ENCODE measurements around the gene PTGER2.

PTGER2 gene, protein sequence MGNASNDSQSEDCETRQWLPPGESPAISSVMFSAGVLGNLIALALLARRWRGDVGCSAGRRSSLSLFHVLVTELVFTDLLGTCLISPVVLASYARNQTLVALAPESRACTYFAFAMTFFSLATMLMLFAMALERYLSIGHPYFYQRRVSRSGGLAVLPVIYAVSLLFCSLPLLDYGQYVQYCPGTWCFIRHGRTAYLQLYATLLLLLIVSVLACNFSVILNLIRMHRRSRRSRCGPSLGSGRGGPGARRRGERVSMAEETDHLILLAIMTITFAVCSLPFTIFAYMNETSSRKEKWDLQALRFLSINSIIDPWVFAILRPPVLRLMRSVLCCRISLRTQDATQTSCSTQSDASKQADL

DNA sequence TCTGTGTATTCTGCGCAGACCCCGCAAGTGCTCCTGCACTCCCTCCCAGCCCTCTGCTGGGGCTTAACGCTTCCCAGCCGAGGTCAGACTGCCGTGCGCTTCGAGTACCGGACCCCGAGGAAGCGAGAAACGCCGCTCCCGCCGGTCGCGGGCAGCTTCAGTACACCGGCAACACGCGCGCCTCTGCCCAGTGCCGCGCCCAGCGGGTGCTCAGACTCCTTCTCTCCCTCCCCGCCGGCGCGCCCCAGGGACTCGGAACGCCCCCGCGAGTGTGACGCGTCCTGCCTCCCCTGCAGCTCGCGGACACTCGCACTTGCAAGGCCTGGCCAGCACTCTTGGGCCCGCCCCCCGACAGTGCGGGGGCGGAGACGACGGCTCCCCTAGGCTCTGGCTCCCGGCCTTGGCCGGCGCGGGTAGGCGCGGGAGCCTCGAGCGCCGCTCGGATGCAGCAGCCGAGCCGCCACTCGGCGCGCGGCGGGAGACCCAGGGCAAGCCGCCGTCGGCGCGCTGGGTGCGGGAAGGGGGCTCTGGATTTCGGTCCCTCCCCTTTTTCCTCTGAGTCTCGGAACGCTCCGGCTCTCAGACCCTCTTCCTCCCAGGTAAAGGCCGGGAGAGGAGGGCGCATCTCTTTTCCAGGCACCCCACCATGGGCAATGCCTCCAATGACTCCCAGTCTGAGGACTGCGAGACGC lies at the start of gene PTGER2:
Gene PTGER2, plus strand, starts transcription at position 410 of the 692 bp plus-strand sequence. Its CDS starts 237 bp downstream, at position 647.
- peak; percentile 28 for DNase-seq (ENCODE audit: low spot score)

DNA sequence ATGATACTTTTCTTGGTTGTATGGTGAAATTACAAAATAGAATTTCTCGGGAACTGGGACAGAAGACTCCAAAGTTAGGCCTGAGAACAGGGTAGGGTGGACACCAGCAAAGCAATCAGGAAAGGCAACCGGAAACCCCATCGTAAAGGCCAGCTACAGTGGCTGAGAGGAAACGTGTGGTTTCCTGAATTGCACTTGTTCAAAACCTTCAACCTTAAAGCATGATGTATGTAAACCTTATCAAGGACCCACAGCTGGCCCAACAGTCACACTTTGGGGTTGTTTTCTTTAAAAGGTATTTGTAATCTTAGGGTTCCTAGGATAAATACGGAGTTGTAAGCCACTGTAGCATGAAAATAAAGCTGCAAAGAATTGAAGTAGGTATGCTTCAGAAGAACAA lies 48.9 kb upstream of the PTGER2 start:
- no peak for DNase-seq (ENCODE audit: low spot score)

DNA sequence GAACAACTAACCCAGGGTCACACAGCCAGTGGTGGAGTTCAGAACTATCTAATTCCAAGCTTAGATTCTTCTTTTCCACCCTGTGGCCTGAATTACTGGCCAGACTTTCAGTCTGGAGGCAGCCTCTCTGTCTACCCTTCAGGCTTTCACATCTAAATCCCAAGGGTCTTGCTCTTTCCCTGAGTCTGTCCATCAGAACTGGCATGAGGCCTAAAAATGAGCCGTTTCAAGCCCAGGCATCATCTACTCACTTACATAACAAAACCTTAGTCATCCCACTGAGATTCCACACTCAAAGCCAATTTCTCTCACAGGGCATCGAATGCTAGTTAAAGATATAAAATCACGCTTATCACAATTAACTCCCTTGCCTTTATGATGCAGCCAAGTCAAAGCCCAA lies 47.9 kb upstream of the PTGER2 start:
- no peak for DNase-seq (ENCODE audit: low spot score)

DNA sequence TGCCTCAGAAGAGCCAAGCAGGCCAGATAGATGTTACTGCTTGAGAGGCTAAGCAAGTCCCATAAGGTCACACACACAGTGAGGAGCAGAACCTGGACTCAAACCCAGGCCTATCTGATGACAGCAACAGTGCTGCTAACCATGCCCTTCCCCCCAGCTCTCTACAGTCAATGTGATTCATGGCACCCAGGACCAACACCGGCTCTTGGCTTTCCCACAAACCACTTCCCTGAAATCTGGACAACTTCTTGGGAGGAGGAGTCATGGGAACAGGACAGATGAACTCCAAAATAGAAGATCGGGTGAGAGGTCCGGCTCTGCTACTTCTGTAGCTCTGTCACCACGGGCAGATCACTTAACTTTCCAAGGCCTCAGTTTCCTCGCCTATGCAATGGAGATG lies 47.3 kb upstream of the PTGER2 start:
- no peak for DNase-seq (ENCODE audit: low spot score)

DNA sequence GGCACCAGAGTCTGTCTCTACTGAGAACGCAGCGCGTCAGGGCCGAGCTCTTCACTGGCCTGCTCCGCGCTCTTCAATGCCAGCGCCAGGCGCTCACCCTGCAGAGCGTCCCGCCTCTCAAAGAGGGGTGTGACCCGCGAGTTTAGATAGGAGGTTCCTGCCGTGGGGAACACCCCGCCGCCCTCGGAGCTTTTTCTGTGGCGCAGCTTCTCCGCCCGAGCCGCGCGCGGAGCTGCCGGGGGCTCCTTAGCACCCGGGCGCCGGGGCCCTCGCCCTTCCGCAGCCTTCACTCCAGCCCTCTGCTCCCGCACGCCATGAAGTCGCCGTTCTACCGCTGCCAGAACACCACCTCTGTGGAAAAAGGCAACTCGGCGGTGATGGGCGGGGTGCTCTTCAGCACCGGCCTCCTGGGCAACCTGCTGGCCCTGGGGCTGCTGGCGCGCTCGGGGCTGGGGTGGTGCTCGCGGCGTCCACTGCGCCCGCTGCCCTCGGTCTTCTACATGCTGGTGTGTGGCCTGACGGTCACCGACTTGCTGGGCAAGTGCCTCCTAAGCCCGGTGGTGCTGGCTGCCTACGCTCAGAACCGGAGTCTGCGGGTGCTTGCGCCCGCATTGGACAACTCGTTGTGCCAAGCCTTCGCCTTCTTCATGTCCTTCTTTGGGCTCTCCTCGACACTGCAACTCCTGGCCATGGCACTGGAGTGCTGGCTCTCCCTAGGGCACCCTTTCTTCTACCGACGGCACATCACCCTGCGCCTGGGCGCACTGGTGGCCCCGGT lies 46.4 kb upstream of the PTGER2 start, which contains the start of gene PTGDR:
Gene PTGDR, plus strand, starts transcription at position 198 of the 778 bp plus-strand sequence. Its CDS starts 117 bp downstream, at position 315.
- DNase-seq (ENCODE audit: low spot score) = no peak

DNA sequence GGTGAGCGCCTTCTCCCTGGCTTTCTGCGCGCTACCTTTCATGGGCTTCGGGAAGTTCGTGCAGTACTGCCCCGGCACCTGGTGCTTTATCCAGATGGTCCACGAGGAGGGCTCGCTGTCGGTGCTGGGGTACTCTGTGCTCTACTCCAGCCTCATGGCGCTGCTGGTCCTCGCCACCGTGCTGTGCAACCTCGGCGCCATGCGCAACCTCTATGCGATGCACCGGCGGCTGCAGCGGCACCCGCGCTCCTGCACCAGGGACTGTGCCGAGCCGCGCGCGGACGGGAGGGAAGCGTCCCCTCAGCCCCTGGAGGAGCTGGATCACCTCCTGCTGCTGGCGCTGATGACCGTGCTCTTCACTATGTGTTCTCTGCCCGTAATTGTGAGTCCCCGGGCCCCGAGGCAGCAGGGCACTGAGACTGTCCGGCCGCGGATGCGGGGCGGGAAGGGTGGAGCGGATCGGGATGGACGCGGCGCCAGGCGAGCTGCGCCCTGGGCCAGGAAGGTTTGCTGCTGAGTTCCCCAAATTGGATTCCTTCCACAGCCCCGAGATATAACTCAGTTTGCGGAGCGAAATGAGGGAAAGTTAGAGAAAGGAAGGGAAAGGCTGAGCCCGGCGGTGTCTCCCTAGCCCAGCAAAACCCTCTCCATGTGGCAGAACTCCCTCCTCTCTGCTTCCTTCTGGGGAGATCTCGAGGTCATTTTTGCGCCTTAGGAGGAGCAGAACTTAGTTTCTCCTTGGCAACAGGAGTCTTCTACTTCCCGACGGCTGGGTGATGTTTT lies 45.6 kb upstream of the PTGER2 start:
- DNase-seq (ENCODE audit: low spot score) = no peak

DNA sequence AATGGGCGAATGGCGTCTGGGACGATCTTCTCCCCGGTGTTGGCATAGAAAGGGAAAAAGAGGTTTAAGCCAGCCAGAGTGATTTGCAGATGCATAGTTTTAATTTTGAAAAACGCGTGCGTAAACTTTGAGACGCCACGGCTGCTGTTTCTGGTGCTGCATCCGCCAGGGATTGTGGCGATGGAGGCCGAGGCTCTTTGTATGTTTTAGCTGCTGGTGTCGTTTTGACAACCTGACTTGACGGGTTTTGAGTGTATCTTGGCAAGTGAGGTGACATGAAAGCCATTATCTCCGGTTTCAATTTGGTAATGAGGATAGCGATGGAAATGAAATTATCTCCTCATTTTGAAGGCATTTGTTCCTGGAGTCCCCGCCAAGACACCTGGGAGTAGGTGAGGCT lies 45.0 kb upstream of the PTGER2 start:
- no peak for DNase-seq (ENCODE audit: low spot score)

DNA sequence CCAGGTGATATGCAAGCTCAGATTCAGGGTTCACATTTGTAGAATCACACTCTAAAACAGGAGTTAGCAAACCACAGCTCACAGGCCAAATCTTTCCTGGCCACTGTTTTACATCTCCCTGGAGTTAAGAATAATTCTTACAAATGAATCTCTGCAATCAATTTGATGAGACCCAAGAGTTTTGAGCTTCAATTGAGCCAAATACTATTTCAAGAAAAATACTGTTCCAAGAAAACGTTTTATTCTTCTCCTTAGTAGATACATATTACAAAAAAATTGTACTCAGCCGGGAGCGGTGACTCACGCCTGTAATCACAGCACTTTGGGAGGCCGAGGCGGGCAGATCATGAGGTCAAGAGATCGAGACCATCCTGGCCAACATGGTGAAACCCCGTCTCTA lies 44.1 kb upstream of the PTGER2 start:
- DNase-seq (ENCODE audit: low spot score) = no peak

DNA sequence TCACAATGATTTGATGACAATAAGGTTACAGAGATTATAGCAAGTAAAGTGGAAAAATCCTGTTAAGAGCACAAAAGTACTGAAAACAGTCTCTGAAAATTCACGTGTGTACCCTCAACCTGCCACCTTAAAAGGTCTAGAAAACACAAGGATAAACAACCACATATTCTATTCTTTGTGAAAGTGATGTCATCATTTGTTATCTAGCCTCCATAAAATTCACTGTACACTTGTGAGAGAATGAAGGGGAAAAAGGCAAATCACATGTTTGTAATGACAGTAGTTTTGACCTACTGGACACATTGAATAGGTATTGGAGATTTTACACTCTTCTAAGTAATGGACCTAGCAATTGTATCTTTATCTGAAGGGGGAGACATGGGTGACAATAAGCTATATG lies 42.6 kb upstream of the PTGER2 start:
- DNase-seq (ENCODE audit: low spot score) = no peak

DNA sequence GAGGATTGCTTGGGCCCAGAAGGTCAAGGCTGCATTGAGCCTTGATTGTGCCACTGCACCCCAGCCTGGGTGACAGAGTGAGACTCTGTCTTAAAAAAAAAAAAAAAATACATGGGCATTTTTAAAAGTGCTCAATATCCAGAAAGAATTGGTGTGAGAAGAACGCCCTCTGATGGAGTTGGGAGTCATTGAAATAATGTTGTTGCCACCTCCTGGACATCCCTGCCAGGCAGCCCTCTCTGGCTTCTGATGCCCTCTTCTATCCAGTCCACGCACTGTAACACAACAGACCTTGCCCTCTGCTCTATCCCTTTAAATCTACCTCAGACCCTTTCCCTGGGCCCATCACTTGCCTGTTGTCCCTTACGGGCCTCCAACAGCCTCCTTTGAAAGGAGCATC lies 41.7 kb upstream of the PTGER2 start:
- DNase-seq (ENCODE audit: low spot score) = peak; percentile 31

DNA sequence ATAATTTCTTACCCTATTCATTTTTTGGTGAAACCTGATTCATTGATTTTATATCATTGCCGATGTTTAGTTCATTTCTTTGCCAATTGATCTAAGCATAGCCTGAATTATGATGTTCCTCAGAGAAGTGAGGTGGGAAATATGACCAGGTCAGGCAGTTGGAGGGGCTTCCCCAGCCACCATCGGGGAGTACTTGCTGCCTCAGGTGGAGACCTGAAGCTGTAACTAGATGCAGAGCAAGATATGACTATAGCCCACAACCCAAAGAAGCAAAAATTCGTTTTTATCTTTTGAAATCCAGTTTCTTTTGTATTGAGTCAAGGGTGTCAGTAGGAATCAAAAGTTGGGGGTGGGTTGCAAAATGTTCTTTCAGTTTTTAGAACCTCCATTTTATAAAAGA lies 38.7 kb upstream of the PTGER2 start:
- DNase-seq (ENCODE audit: low spot score) = no peak

DNA sequence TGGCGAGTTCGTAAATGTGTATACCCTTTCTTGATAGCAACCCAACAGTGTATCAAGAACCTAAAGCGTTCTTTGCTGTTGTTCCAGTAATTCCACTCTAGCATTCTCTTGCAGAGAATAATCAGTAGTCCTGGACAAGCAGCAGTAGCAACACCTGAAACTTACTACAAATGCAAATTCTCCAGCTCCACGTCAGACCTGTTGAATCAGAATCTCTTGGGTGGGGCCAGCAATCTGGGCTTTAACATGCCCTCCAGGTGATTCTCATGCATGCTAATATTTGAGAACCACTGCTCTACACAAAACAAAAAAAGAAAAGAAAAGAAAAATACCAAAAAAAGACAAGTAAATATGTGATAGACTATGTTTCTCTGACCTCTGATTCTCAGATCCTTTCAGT lies 36.6 kb upstream of the PTGER2 start:
- DNase-seq (ENCODE audit: low spot score) = no peak

DNA sequence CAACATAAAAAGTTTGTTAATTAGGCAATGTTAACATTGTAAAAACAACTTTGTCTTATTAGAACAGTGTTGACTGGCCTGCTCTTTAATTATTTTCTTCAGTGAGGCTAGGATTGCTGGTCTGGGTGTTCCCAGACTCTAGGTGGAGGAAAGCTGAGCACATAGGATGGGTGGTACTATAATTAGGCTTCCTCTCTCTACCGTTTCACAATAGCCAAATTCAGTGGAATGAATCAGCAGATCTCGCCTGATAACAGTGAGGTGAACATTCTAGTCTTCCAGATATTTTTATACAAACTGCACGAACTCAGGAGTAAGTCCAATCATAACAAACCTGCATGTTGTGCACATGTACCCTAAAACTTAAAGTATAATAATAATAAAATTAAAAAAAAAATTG lies 34.7 kb upstream of the PTGER2 start:
- no peak for DNase-seq (ENCODE audit: low spot score)

DNA sequence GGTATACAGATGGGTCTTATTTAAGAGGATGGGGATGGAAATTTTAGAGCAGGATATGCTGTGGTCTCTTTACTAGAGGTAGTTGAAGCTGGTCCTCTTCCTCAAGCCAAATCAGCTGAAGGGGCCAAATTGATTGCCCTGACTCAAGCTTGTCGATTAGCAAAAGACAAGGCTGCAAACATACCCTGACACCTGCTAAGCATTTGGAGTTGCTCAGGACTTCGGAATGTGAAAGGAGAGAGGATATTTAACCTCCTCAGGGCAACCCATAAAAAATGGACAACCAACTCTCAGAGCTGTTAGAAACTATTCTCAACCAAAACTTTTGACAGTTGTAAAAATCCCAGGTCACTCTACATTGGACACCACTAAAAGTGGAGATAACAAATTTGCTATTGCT lies 31.0 kb upstream of the PTGER2 start:
- DNase-seq (ENCODE audit: low spot score) = no peak

DNA sequence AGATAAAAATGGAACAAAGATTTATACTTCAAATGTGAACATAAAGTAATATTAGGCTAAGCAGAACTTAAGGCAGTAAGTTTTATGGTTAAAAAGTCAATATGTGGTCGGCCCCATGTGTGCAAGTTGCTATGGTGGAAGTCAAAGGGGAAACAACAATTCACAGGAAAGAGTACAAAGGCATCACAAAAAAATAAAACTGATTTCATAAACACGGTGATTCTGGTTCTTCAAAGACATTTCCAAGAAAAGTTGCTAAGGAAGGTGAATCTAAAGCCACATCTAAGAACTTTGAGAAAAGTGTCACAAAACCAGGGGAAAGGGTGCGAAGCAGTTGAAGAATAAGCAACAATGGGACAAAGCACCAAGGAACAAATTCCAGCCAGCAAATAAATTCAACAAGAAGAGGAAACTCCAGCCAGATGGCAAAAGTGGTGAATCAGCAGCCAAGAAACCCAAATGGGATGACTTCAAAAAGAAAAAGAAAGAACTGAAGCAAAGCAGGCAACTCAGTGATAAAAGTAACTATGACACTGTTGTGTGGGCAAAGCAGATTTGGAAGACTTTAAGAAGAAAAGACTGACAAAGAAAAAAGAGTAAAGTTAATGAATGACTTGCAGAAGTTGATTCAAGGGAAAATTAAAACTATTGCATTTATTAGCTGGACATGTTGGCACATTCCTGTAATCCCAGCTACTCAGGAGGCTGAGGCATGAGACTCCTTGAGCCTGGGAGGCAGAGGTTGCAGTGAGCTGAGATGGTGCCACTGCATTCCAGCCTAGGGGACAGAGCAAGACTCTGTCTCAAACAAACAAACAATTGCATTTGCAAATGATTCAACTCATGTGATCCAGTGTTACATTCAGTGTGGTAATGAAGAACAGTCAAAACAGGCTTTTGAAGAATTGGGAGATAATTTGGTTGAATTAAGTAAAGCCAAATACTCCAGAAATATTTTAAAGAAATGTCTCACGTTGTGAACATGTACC lies 27.2 kb upstream of the PTGER2 start:
- DNase-seq (ENCODE audit: low spot score) = no peak

DNA sequence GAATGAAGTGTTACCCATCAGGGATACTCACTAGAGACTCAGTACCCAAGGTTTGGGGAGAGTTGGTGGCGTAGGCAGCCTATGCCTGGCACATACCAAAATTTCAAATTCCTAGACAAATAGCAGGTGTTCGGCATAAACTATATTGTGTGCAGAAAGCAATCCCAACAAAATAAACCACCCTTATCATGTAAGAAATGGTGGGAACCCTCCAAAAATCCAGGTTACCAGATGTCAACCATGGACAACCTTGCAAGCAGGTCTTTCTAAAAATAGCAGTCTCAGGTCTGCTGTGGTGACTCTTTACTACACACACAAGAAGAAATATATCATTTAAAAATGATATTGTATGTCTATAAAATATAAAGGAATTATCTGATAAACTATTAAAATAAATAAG lies 17.7 kb upstream of the PTGER2 start:
- no peak for DNase-seq (ENCODE audit: low spot score)

DNA sequence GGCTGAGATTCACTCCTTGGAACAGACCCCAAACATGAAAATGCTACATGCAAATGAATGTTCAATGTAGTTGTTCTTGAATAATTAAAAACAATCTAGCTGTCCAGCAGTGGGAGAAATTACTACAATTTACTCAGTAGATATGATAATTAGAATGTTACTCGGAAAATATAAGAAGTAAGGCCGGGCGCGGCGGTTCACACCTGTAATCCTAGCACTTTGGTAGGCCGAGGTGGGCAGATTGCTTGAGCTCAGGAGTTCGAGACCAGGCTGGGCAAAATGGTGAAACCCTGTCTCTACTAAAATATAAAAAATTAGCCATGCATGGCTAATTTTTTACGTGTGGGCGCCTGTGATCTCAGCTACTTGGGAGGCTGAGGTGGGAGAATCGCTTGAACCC lies 15.3 kb upstream of the PTGER2 start:
- no peak for DNase-seq (ENCODE audit: low spot score)

DNA sequence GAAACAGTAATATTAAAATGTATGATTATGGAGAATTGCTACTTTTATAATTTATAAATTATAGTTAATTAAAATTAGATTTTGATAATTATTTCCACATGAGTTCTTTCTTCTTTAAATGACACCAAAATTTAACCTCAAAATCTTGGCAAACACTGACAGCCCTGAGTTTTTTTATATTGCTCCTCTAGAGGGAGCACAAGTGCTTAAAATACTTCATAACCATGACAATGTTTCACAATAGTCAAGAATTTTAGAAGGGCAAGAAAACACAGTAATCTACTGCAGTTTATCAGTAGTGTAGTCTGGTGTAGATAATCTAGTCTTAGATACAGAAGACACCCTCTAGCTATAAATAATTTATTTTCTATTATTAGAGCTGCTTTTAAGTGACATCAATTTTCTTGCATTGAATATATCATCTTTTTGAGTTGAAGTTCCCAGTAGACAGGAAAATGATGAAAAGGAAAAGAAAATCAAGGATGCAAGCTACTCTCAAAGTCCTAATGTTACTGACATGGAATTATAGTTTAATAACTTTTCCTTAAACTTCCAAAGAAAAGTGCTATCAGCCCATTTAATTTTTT lies 14.3 kb upstream of the PTGER2 start:
- peak; percentile 45 for DNase-seq (ENCODE audit: low spot score)

DNA sequence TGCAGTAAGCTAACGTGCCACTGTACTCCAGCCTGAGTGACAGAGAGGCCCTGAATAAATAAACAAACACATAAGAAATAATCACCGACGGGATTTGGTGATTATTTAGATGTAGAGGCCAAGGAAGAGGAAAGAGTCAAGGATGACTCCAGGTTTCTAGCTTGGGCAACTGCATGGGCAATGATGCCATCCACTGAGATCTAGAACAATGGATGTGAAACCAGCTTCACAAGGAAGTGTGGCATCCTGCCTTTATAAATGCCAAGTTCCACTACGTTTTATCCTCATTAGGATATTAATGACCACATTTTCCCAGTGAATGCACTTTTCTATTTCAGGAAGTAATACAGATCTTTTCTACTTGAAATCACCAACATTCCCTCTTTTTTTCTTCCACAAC lies 10.9 kb upstream of the PTGER2 start:
- no peak for DNase-seq (ENCODE audit: low spot score)

DNA sequence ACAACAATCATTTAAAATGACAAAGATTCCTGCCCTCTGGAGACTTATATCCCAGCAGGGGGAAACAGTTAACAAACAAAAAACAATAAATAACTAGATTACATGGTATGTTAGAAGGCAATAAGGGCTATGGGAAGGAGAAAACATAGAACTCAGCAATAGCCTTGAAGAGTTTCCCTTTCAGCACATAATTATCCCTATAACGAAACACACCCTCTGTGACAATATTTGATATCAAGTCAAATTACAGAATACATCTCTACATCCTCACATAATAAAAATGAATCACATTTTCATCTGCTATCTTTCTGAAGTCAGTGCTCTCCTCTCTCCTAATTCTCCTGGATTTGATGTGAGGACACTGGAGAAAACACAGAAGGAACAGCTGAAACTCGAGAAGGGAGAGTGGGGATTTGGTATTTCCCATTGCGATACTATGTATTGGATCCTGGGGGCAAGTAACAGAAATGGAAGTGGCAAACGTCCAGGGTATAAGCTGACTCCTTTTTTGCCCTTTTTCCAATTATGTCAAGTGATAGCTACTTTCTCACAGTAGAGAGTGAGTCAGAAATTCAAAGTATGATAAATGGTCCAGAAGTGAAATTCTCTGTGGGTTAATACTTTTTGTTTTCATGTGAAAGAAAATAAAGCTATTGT lies 9.7 kb upstream of the PTGER2 start:
- no peak for DNase-seq (ENCODE audit: low spot score)

All from germinal center (tissue), 1 donor.